Activated CD4-positive, alpha-beta T cell treated with anti-CD3 and anti-CD28 coated beads, Interleukin-10, Interleukin-2, amounts not matched to agents 100 ng/mL and 50 ng/mL, durations not matched to agents 16 hours and 8 hours (primary cell): ENCODE measurements around the gene RNF150.
"Not testable (repeated sequence)": the region's sequence is repeated elsewhere in the genome, so short reads cannot be mapped to it uniquely, and the experiment has no call there.

ENCODE experiments used
- DNase-seq: peaks from one replicate; pipeline ENCODE4 v3.0.0-alpha.2; 2020

RNF150 gene

GRCh38 chr4:141133146-141133998 is at the start of gene RNF150:
Gene RNF150, minus strand, starts transcription at chr4:141133469.
- DNase-seq: peak; percentile 62

DNA sequence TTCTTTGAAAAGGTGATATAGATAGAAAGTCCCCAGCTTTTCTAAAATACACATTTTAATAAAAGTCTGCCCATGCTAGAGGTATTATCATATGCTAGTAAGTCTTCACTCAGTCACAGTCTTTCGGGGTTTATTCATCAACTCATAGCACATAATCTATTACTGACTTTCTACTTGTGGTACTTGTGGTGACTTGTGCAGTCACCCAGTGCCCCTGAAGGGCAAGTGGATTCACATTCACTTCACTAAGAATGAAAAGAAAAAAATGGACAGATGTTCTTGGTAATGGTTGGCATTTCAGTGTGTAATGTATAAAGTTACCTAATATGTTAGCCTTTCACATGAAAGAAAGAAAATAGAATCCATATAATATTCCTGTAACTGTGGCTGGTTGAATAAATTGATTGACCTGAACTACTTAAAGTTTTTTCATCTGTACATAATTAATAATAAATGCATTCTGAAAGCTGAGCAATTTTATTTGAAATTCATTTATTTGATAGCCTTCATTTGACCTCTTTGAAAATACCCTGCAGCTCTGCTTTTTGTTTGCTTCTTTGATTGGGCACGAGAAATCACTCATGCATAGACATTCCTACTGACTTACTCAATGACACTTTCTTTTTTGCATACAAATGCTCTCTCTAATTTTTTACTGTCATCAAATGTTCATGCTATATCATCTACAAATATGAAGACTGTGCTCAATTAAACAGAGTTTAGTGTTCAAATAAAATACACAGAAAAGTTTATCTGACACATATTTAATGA is 47.9 kb upstream of the RNF150 start:
- no peak for DNase-seq

DNA sequence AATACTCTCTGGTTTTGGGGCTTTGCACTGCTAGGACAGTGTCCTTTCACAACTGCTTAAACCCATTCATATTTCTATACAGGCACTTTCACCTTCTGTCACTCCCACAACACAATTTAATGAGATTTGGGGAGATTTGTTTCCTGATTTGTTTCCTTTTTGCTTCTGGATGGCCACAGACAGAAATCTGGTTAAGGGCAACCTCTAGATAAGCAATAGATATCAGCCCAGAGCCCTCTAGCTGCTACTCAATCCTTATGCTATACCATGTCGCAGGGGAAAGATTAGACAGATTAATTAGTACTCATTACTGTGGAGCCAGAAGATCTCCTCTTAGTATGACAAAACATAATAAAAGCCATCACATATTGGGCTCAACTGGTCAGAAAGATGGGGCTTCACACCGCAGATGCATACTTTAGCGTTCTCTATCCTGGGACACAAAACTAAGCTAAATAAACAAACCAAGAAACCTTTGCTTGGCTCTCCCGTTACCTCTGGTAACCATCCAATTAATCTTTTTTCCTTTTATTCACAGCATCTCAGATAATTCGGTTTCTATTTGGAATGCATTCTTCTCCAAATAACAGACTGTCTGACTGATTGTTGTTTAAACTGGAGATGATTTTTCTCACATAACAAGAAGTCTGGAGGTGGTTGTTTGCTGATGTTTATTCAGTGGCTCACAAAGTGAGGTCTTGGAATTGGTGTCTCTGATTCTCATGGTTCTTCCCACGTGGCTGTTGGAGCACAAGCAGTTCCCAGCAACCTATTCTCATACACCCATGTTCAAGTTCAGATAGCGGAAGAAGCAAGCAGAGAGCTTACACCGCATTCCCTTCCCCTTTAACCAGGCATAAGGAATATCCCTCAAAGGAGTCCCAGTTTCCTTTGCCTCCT is 46.5 kb upstream of the RNF150 start:
- DNase-seq: no peak

DNA sequence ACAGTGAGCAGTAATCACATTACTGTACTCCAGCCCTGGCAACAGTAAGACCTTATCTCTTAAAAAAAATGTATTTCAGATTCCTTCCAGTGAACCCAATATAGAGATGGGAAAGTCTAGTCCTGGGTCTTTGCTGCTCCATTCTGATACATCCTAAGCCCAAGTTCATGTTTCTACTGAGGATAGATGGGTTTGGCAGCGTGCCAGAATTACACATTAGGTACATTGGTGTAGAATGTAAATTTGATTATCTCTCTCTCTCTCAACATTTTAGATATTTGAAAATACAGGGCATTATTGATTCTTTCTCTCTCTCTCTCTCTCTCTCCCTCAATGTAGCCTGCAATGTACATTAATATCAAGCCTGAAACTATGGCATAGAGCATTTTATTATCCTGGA is 43.9 kb upstream of the RNF150 start:
- no peak for DNase-seq

- DNase-seq: no peak
These were observed 41.2 kb upstream of the RNF150 start for GRCh38 chr4:141174457-141174856.

DNA sequence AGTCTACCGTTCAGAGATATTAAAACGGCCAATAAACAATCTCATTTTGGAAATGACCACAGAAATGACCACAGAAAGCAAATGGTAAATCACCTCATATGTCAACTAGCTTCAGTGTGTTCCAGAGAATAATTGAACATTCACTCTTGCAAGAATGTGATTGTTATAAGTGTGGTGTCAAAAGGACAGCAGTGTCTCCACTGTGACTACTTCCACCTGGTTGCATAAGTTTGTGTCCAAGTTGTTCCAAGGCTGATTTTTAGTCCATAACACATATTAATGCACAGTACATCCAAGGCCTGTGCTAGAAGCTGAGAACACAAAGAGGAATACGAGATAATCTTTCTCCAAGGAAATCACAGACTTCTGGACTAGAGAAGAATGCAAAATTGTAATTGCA is 37.4 kb upstream of the RNF150 start:
- no peak for DNase-seq

DNA sequence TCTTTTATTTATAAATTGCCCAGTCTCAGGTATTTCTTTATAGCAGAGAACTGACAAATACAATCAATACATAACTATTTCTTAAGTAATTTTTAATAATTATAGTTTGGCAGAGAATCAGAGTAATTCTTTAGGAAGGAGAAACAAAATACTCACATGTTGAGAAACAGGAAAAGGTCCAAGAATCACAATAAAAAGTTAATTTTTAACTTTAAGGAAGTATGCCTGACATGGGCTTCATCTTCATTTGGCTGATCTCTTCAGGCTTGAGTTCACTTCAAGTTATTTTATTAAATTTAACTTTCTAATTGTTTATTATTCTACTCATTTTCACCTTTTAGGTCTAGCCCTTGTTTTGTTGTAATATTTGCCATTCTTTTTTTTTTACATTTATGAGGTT is 36.1 kb upstream of the RNF150 start:
- DNase-seq: no peak

GRCh38 chr4:141165001-141165400 is 31.7 kb upstream of the RNF150 start:
- not testable (repeated sequence) for DNase-seq

- no peak for DNase-seq
These were observed 25.8 kb upstream of the RNF150 start for GRCh38 chr4:141159027-141159426.

- DNase-seq: peak; percentile 21
These were observed 24.9 kb upstream of the RNF150 start for GRCh38 chr4:141158219-141158618.

- DNase-seq: no peak
These were observed 22.3 kb upstream of the RNF150 start for GRCh38 chr4:141155586-141155985.

- DNase-seq: no peak
These were observed 21.5 kb upstream of the RNF150 start for GRCh38 chr4:141154725-141155124.

DNA sequence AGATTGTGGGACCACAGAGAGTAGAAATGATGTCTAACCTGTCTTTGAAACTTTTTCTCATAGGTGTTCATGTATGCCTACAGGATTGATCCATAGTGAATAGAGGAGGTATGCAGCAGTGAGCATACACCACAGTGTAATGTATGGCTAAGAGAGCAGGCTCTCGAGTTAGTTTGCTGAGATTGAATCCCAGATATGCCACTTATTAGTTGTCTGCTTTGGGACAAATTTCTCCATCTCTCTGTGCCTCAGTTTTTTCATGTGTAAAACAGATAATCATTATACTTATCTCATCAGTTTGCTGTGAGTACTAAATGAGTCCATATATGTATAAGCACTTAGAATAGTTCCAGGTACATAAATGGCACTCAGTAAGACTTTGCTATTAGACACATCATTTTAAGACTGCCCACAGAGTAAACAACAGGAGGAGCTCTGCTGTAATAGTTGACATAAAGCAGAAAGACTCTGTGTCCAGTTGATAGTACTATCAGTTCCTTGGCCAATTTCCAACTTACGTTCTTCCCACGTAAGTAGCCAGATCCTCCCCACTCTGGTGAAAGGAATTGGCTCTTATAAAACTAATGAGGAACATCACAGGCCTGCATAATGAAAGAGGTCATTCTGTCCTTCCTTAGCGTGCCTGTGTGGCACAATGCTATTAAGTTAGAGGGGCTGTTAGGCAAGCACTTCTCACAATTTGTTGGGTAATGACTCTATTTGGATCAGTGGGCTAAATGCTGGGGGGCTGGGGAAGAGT is 20.7 kb upstream of the RNF150 start:
- DNase-seq: no peak

- no peak for DNase-seq
These were observed 10.9 kb upstream of the RNF150 start for GRCh38 chr4:141144207-141144606.

DNA sequence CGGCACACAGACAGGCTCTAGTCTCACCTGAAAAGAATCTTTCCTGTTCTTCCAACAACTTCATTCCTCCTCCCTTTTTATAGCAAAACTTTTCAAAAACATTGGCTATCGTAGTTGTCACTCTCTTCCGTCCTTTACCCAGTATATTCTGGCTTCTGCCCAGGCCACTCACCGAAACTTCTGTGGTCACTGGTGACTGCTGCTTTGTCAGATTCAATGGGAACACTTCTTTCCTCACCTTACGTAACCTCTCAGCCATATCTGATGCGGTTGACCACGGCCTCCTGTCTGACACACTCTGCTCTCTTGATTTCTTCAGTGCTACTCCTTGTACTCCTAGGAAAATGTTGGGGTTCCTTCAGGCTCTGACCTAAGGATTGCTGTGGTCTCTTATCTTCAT is 9.2 kb upstream of the RNF150 start:
- peak; percentile 11 for DNase-seq

GRCh38 chr4:141140391-141141200 is 7.3 kb upstream of the RNF150 start:
- no peak for DNase-seq

- no peak for DNase-seq
These were observed 1.0 kb upstream of the RNF150 start for GRCh38 chr4:141133999-141134995.

DNA sequence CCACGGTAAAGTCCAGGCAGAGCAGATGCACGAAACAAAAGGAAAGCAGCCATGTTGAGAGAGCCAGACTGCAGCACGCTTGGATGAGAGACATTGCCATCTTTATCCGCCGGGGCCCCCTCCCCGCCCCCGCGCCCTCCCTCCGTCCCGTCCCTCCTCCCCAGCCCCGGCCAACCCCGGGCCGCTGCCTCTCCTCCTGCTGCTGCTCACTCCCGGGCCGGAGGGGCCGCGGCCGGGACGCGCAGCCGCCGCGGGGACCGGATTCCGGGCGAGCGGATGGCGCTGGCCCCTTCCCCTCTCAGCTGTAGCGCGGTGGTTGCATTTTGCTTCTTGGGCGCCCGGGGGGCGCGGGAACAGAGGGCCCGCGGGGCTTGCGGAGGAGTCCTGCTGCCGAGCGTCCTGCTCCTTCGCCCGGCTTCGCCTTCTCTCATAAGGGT is 542 bp downstream of the RNF150 start:
- no peak for DNase-seq

DNA sequence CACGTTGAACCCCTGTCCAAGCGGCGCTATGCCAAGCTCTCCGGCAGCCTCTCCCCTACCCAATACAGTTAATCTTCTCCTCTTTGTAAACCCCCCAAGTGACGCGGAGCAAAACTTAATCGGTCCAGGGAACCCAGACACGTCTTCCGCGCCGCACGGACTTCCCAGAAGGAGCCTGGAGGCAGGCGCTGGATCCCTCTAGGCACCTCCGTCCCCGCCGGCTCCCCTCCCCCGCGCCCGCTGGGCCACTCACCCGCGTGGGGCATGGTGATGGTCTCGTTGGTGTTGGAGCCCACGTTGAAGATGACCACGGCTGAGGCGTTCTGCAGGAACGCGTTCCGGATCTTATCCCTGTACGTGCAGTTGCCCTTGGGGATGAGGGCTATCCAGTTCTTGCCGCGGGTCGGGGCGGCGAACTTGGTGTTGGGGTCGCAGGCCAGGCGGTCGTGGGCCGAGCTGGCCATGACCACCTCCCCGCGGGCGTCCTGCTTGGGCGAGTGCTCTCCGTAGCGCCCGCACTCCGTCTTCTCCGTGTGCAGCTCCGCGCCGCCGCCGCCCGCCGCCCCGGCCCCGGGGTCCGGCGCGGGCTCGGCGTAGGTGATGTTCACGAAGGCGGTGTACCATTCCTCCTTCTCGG is 1.1 kb downstream of the RNF150 start:
- DNase-seq: no peak

- no peak for DNase-seq
These were observed 1.6 kb downstream of the RNF150 start for GRCh38 chr4:141131723-141132071.
